HCEC 1CT (cell line): ENCODE results near the gene LRRC43.
"Not testable (repeated sequence)": the region's sequence is repeated elsewhere in the genome, so short reads cannot be mapped to it uniquely, and the experiment has no call there.

ENCODE experiments used
- DNase-seq: peaks from one replicate; pipeline ENCODE4 v3.0.0-alpha.2; 2017

LRRC43 gene

GRCh38 chr12:122158700-122159285 lies 24.1 kb upstream of the LRRC43 start:
- DNase-seq: no peak

GRCh38 chr12:122159882-122160281 lies 23.0 kb upstream of the LRRC43 start:
- DNase-seq: no peak

GRCh38 chr12:122160761-122161160 lies 22.2 kb upstream of the LRRC43 start:
- no peak for DNase-seq

GRCh38 chr12:122161682-122162081 lies 21.2 kb upstream of the LRRC43 start:
- DNase-seq: no peak

GRCh38 chr12:122162976-122163375 lies 19.9 kb upstream of the LRRC43 start:
- DNase-seq: no peak

- DNase-seq: no peak
Measured at GRCh38 chr12:122166422-122167349, 16.2 kb upstream of the LRRC43 start.

GRCh38 chr12:122167356-122167925 lies 15.5 kb upstream of the LRRC43 start:
- DNase-seq: no peak

- no peak for DNase-seq
Measured at GRCh38 chr12:122168492-122168891, 14.4 kb upstream of the LRRC43 start.

GRCh38 chr12:122171399-122171798 lies 11.5 kb upstream of the LRRC43 start:
- no peak for DNase-seq

- DNase-seq: no peak
Measured at GRCh38 chr12:122172262-122172939, 10.5 kb upstream of the LRRC43 start.

GRCh38 chr12:122174155-122174845 lies 8.6 kb upstream of the LRRC43 start, which contains the start of gene IL31:
Gene IL31, minus strand, starts transcription at chr12:122174221. Its CDS starts 49 bp downstream, at chr12:122174172.
- DNase-seq: no peak

- not testable (repeated sequence) for DNase-seq
Measured at GRCh38 chr12:122176473-122176872, 6.5 kb upstream of the LRRC43 start.

GRCh38 chr12:122183588-122183940 lies 641 bp downstream of the LRRC43 start:
- DNase-seq: no peak

GRCh38 chr12:122184517-122184916 lies 1.6 kb downstream of the LRRC43 start:
- DNase-seq: no peak

GRCh38 chr12:122185079-122185478 lies 2.2 kb downstream of the LRRC43 start:
- no peak for DNase-seq

GRCh38 chr12:122185494-122186082 lies 2.7 kb downstream of the LRRC43 start:
- DNase-seq: no peak

GRCh38 chr12:122187466-122187865 lies 4.5 kb downstream of the LRRC43 start:
- no peak for DNase-seq

GRCh38 chr12:122189626-122190475 lies 6.9 kb downstream of the LRRC43 start:
- no peak for DNase-seq

GRCh38 chr12:122190842-122191668 lies 8.1 kb downstream of the LRRC43 start:
- peak; percentile 46 for DNase-seq

GRCh38 chr12:122192441-122192840 lies 9.5 kb downstream of the LRRC43 start:
- DNase-seq: no peak
